ENCODE data around the gene ARID1A.

The ARID1A gene

GRCh38 chr1:26728645-26729044 is 32.8 kb downstream of the ARID1A start:
- DNase-seq = peak; percentile 21

- DNase-seq = no peak
These were observed 33.8 kb downstream of the ARID1A start for GRCh38 chr1:26729633-26730032.

- DNase-seq = no peak
These were observed 34.9 kb downstream of the ARID1A start for GRCh38 chr1:26730695-26731094.

- DNase-seq = no peak
These were observed 35.6 kb downstream of the ARID1A start for GRCh38 chr1:26731233-26731902.

GRCh38 chr1:26733392-26733791 is 37.6 kb downstream of the ARID1A start:
- no peak for DNase-seq

GRCh38 chr1:26733982-26734381 is 38.2 kb downstream of the ARID1A start:
- peak; percentile 30 for DNase-seq

GRCh38 chr1:26734501-26735058 is 38.8 kb downstream of the ARID1A start:
- DNase-seq = no peak

GRCh38 chr1:26739329-26739914 is 43.6 kb downstream of the ARID1A start:
- DNase-seq = no peak

- DNase-seq = no peak
These were observed 44.3 kb downstream of the ARID1A start for GRCh38 chr1:26740023-26740634.

GRCh38 chr1:26740952-26741351 is 45.1 kb downstream of the ARID1A start:
- no peak for DNase-seq

- no peak for DNase-seq
These were observed 47.7 kb downstream of the ARID1A start for GRCh38 chr1:26743426-26744059.

GRCh38 chr1:26744075-26744959 is 48.5 kb downstream of the ARID1A start:
- DNase-seq = peak; percentile 25

GRCh38 chr1:26745191-26745590 is 49.4 kb downstream of the ARID1A start:
- DNase-seq = no peak

GRCh38 chr1:26747048-26747447 is 51.2 kb downstream of the ARID1A start:
- no peak for DNase-seq

- DNase-seq = no peak
These were observed 52.5 kb downstream of the ARID1A start for GRCh38 chr1:26748351-26748750.

- DNase-seq = no peak
These were observed 53.6 kb downstream of the ARID1A start for GRCh38 chr1:26749458-26749857.

GRCh38 chr1:26750428-26750827 is 54.6 kb downstream of the ARID1A start:
- DNase-seq = no peak

GRCh38 chr1:26752519-26752918 is 56.7 kb downstream of the ARID1A start:
- no peak for DNase-seq

- no peak for DNase-seq
These were observed 58.5 kb downstream of the ARID1A start for GRCh38 chr1:26754086-26754874.

- no peak for DNase-seq
These were observed 62.5 kb downstream of the ARID1A start for GRCh38 chr1:26758358-26758757.

GRCh38 chr1:26759531-26759930 is 63.7 kb downstream of the ARID1A start:
- DNase-seq = no peak

- DNase-seq = peak; percentile 17
These were observed 65.4 kb downstream of the ARID1A start for GRCh38 chr1:26761217-26761616.
